D721Med (cell line): ENCODE measurements around the gene ARID3C.
A peak's percentile ranks its signal among the peaks of the same experiment; 100 is the strongest.

Experiments
- DNase-seq: peaks from one replicate; pipeline ENCODE4 v3.0.0; 2011; ENCODE audit warnings: low spot score; ENCODE audit not compliant: insufficient read length
- FAIRE-seq: peaks from 2 replicates; lab custom pipeline; 2011; peaks lifted over from hg19 to GRCh38; lab: Jason Lieb, UNC
- TF ChIP-seq, protein P1 (sequence below): IDR thresholded peaks from 2 replicates; pipeline ENCODE4 v1.5.1; 2012; ENCODE audit warnings: mild to moderate bottlenecking, control low read depth; ENCODE audit not compliant: insufficient read depth; ENCODE audit errors: missing control alignments

Gene ARID3C

DNA sequence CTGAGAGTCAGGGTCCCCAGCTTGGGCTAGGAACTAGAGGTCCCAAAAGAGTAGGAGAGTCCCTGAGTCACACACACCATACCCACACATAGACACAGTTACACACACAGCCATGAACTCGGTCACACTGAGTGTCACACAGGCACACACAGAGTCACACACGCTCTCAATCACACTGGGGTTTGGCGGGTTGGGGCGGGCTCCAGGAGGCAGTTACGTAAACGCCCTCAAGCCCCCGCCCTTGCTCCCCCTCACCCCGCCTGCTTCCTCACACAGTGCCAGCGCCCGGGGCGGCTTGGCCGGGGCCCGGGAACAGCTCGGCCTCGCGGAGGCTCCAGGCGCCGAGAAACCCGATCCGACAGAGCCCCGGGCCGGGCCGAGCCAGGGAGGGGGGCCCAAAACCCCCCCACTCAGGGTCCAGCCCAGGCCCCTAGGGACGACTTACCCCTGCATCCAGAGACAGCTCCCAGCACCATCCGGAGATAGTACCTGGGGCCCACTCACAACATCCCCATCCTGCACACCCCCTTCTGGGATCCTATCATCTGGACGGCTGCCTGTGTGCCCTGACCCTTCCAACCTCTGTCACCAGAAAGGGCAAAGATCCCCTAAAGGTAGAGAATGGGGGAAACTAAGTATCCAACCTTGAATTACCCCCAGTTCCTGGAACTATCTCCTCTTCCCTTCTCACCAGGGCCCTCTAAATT is 35.8 kb downstream of the ARID3C start:
- DNase-seq (no peak), FAIRE-seq (no peak)
- TF ChIP-seq, protein P1, sequence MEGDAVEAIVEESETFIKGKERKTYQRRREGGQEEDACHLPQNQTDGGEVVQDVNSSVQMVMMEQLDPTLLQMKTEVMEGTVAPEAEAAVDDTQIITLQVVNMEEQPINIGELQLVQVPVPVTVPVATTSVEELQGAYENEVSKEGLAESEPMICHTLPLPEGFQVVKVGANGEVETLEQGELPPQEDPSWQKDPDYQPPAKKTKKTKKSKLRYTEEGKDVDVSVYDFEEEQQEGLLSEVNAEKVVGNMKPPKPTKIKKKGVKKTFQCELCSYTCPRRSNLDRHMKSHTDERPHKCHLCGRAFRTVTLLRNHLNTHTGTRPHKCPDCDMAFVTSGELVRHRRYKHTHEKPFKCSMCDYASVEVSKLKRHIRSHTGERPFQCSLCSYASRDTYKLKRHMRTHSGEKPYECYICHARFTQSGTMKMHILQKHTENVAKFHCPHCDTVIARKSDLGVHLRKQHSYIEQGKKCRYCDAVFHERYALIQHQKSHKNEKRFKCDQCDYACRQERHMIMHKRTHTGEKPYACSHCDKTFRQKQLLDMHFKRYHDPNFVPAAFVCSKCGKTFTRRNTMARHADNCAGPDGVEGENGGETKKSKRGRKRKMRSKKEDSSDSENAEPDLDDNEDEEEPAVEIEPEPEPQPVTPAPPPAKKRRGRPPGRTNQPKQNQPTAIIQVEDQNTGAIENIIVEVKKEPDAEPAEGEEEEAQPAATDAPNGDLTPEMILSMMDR, result no peak

DNA sequence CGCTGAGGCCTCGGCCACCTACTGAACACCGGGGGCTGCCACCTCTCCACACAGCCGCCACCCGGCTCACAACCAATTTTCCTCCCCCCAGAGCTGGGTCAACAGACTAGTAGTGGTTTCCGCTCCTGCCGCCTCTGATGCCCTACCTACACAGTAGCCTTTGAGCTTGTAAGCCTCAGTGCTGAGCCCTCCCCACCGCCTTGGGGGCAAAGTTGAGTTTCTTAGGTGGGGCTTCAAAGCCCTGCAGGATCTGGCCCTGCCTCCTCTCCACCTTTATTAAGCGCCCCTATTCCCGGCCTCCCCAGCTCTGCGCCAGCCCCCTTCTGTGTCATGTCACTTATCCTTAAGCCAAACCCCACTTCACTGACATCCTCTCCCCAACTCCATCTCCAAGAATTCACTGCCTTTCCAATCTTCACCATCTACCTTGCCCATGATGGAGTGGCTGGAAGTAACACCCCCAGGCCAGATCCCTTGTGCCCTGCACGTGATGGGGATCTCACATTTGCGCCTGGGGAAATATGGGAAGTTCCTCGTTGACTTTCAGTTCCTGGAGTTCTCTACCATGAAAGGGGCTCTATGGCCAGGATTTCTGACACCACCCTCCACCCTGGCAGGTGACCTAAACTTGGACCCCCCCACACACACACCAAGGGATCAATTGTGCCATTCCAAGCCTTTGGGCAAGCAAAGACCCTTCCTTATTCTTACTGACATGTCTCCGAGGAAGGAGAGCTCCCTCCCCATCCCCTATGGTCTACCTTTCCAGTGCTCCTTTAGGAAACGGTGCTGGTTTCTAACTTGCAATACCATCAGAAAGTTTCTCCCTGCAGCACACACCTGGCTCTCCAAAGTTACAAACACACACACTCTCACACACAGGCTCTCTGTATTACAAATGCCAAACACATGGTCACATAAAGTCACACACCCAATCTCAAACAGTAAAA is 36.7 kb downstream of the ARID3C start:
- TF ChIP-seq, protein P1, result no peak
- DNase-seq (no peak), FAIRE-seq (no peak)

DNA sequence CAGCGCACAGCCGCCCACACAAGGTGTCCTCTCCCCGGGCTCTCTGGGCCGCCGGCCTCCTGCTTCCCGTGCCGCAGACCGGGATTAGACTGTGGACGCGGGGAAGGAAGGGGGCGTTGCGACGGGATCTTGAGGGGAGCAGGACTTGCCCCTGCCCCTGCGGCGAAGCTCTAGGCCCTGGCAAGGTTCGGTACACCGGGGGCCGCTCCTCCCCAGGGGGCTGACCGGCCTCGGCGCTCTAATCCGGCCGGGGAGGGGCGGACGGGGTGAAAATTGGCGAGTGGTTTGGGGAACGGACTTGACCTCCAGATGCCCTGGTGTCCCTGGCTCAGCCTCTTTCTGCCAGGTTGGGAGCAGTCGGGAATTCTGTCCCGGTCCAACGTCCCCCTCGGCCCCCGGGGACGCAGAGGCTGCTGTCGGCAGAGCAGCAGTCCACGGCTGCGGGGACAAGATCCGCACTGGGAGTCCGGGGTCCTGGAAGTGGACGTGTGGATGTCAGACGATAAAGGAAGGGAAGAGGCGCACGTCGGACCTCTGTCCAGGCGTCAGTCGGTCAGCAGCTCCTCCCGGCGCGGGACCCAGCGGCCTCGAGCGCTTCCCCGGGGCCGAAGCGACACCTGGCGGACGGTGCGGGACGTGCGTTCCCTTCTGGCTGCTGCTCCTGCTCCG is 37.5 kb downstream of the ARID3C start:
- FAIRE-seq (no peak), DNase-seq (peak; percentile 85)
- TF ChIP-seq, protein P1, result peak; percentile 77

DNA sequence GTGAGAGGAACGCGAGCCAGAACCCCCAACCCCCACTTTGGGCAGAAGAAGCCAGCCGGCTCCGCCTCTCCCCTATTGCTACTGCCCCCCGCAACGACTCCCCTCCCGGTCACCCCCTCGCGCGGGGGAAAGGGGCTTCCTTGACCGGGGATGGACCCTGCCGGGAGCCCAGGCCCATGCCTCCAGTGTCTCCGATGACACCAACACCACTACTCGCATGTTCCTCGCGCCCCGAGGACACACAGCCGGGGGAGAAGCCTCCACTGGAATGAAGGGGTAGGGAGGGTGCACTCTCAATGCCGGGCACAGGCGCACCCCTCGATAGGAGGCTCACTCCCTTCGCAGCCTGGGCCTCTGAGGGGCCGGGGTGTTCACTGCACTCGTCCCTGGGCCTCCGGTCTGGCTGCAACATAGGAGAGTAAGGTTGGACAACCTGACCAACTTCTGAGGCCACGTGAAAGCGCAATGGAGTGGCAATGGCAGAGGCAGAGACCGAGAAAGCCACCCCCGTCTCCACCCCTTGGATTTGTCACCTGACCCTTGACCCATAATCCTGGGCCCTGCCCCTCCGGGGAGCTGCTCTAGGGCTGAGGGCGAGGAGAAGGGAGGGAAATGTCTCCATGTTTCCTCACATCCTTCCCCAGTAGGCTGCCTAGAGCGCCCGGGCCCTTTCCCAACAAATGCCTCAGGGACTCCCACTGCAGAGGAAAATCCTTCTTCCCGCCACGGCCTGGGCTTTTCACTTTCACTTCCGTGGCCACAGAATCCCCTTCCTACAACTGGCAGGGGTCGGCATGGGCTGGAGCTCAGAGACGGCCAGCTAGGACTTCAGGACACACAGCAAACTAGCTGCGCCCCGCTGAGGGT is 38.3 kb downstream of the ARID3C start:
- FAIRE-seq, result no peak
- TF ChIP-seq, protein P1, result no peak
- no peak for DNase-seq

DNA sequence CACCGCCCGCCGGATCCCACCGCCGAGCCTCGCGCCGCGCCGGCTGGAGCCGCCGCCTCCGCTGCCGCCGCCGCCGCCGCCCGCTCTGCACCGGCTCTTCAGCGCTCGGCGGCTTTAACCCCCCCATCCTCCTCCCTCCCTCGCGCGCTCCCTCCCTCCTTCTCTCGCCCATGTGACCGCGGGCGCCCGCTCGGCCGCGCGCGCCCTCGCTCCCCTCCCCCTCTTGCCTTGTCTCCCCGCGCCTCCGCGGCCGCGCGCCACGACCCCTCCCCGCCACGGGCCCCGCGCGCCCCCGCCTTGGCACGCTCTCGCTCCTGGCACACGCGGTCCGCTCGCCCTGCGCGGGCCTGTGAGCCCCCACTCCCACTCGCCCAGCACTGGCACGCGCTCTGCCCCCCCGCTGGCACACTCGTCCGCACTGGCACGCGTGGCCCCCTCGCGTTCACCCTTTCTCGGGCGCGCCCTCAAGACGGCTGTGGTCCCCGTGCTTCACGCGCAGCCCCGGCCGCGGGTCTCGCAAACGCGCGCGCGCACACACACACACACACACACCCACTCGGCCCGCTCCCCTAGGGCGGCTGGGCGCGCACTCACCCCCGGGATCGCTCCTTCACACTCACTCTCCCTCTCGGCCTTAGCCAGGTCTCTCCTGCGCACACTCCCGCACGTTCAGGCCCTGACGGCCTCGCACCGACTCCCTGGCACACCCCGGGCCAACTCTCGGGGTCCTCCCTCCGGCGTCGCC is 39.1 kb downstream of the ARID3C start, which contains the start of gene CNTFR:
TSS of gene CNTFR (minus strand) at position 89 of the 745 bp plus-strand sequence. CDS start 20,743 bp downstream, outside the sequence.
- DNase-seq (peak; percentile 88), FAIRE-seq (no peak)
- TF ChIP-seq, protein P1, result no peak
